ENCODE measurements around the gene MYCN. TPM values are rescaled to one million over a fixed set of nuclear protein-coding genes. Genes with fewer than 3 reads are reported as not detected.

MYCN gene
- total RNA-seq, 1 experiment from 2014 or later: 54.4 TPM

DNA sequence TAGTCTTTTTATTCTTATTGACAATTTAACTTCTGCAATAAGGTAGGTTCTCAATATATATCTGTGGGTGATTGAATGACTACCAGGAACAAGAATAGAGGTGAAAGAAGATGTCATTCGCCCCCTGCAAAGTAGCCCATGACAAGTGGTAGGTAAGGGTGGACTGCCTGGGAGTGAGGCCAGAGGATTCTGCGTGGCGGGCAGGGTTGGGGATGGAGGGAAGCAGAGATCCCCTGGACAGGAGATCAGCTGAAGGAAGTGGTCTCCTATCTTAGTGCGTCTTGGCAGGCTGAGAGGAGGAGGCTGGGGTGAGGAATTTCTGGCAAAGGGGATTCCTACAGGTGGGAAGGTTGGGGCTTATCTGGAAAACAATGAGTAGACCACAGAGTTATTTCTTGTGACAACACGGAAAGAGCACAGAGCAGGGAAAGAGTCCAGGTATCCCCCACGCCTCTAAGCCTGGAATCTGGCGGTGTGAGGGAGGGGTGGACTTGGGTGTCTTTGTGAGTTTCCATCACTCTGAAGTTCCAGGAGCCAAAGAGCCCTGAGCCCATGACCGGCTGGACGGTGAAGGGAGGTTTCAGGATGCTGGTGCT lies 21.5 kb upstream of the MYCN start:
- H3K9me3 ChIP-seq: no peaks in the 10 kb centered on the region
- peaks cover 31% of the 10 kb centered on the region for H3K4me1 Mint-ChIP-seq (ENCODE audit: low read depth, unreplicated experiment)
- ChIA-PET POLR2A (no interaction called here), CTCF (interaction anchor here (0.8 kb wide), 1 partner anchor 271 kb away, joined by 3 read pairs; no protein-coding TSS in a partner anchor)
- H3K4me3 Mint-ChIP-seq (ENCODE audit: unreplicated experiment): no peak overlapping the region
- no peaks in the 10 kb centered on the region for H3K9me3 Mint-ChIP-seq (ENCODE audit: unreplicated experiment)
- H3K27me3 Mint-ChIP-seq (ENCODE audit: insufficient read depth, unreplicated experiment): no peaks in the 10 kb centered on the region
- peaks cover 35% of the 10 kb centered on the region for H3K4me1 ChIP-seq
- H3K27ac Mint-ChIP-seq (ENCODE audit: unreplicated experiment): peak overlapping the region; percentile 67
- H3K36me3 Mint-ChIP-seq (ENCODE audit: insufficient read depth, unreplicated experiment): no peaks in the 10 kb centered on the region
- H3K4me3 ChIP-seq (ENCODE audit: low read depth, low read length): no peak overlapping the region
- TF ChIP-seq, protein P1, sequence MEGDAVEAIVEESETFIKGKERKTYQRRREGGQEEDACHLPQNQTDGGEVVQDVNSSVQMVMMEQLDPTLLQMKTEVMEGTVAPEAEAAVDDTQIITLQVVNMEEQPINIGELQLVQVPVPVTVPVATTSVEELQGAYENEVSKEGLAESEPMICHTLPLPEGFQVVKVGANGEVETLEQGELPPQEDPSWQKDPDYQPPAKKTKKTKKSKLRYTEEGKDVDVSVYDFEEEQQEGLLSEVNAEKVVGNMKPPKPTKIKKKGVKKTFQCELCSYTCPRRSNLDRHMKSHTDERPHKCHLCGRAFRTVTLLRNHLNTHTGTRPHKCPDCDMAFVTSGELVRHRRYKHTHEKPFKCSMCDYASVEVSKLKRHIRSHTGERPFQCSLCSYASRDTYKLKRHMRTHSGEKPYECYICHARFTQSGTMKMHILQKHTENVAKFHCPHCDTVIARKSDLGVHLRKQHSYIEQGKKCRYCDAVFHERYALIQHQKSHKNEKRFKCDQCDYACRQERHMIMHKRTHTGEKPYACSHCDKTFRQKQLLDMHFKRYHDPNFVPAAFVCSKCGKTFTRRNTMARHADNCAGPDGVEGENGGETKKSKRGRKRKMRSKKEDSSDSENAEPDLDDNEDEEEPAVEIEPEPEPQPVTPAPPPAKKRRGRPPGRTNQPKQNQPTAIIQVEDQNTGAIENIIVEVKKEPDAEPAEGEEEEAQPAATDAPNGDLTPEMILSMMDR (IDR thresholded peaks at IDR 0.05; ENCODE audit: insufficient read depth in 1 of 2, low read depth in 1 of 2, low read length in 1 of 2, severe bottlenecking in 1 of 2, unreplicated experiment in 1 of 2): no peak
- H3K36me3 ChIP-seq (ENCODE audit: control insufficient read depth, insufficient read depth, low read length): no peaks in the 10 kb centered on the region
- BruUV-seq (replicated peaks): no TSS peak
- peak; percentile 36 to 59 for DNase-seq
- intact Hi-C loops (cut with micrococcal nuclease; ENCODE audit: unreplicated experiment): no loop called here
- H3K27me3 ChIP-seq (replicated peaks; ENCODE audit: control insufficient read depth, insufficient read depth, low read length): no peaks in the 10 kb centered on the region

- Histone ChIP-seq H3K36me3 (ENCODE audit: control insufficient read depth, insufficient read depth, low read length) (no peaks in the 10 kb centered on the region), H3K27me3 (replicated peaks; ENCODE audit: control insufficient read depth, insufficient read depth, low read length) (no peaks in the 10 kb centered on the region), H3K9me3 (no peaks in the 10 kb centered on the region), H3K4me1 (peaks cover 35% of the 10 kb centered on the region), H3K4me3 (ENCODE audit: low read depth, low read length) (no peak overlapping the region)
- DNase-seq: no peak
- intact Hi-C loops (cut with micrococcal nuclease; ENCODE audit: unreplicated experiment): no loop called here
- Mint-ChIP-seq H3K9me3 (ENCODE audit: unreplicated experiment) (no peaks in the 10 kb centered on the region), H3K27ac (ENCODE audit: unreplicated experiment) (peak overlapping the region; percentile 67), H3K4me3 (ENCODE audit: unreplicated experiment) (no peak overlapping the region), H3K27me3 (ENCODE audit: insufficient read depth, unreplicated experiment) (no peaks in the 10 kb centered on the region), H3K36me3 (ENCODE audit: insufficient read depth, unreplicated experiment) (no peaks in the 10 kb centered on the region), H3K4me1 (ENCODE audit: low read depth, unreplicated experiment) (peaks cover 31% of the 10 kb centered on the region)
- BruUV-seq (replicated peaks): no TSS peak
- CTCF ChIA-PET: no interaction called here
- POLR2A ChIA-PET: no interaction called here
- TF ChIP-seq, protein P1 (IDR thresholded peaks at IDR 0.05; ENCODE audit: insufficient read depth in 1 of 2, low read depth in 1 of 2, low read length in 1 of 2, severe bottlenecking in 1 of 2, unreplicated experiment in 1 of 2): no peak
These were observed 20.5 kb upstream of the MYCN start for GRCh38 chr2:15919716-15920434.

DNA sequence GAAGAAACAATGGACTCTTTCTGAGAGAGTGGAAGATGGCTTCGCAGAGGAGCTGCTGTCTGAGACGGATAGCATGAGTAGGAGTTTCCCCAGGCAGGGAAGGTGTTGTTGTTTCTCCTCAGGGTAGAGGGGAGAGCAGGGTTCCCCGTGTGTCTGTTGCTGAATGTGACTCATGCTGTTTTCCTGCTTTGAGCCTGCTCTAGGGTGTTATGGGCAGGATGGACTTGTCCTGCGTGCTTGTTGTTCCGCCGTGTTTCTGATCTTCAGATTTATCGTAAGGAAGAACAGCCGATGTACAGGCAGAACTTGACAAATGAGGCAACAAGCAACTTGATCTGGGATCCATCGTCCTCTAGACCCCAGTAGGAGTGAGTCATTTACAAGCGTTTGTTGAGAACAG lies 19.7 kb upstream of the MYCN start:
- TF ChIP-seq, protein P1 (IDR thresholded peaks at IDR 0.05; ENCODE audit: insufficient read depth in 1 of 2, low read depth in 1 of 2, low read length in 1 of 2, severe bottlenecking in 1 of 2, unreplicated experiment in 1 of 2): no peak
- H3K27me3 Mint-ChIP-seq (ENCODE audit: insufficient read depth, unreplicated experiment): no peaks in the 10 kb centered on the region
- no TSS peak for BruUV-seq (replicated peaks)
- CTCF ChIA-PET: no interaction called here
- peaks cover 31% of the 10 kb centered on the region for H3K4me1 Mint-ChIP-seq (ENCODE audit: low read depth, unreplicated experiment)
- intact Hi-C loops (cut with micrococcal nuclease; ENCODE audit: unreplicated experiment): no loop called here
- no peaks in the 10 kb centered on the region for H3K9me3 ChIP-seq
- no peak overlapping the region for H3K4me3 ChIP-seq (ENCODE audit: low read depth, low read length)
- POLR2A ChIA-PET: no interaction called here
- no peaks in the 10 kb centered on the region for H3K36me3 ChIP-seq (ENCODE audit: control insufficient read depth, insufficient read depth, low read length)
- no peak overlapping the region for H3K4me3 Mint-ChIP-seq (ENCODE audit: unreplicated experiment)
- H3K9me3 Mint-ChIP-seq (ENCODE audit: unreplicated experiment): no peaks in the 10 kb centered on the region
- H3K27me3 ChIP-seq (replicated peaks; ENCODE audit: control insufficient read depth, insufficient read depth, low read length): no peaks in the 10 kb centered on the region
- no peaks in the 10 kb centered on the region for H3K36me3 Mint-ChIP-seq (ENCODE audit: insufficient read depth, unreplicated experiment)
- peak overlapping the region; percentile 33 for H3K27ac Mint-ChIP-seq (ENCODE audit: unreplicated experiment)
- no peak for DNase-seq
- H3K4me1 ChIP-seq: peaks cover 35% of the 10 kb centered on the region

Measured in Caco-2 (cell line).